ENCODE data around the gene CADPS2. TPM values are rescaled to one million over a fixed set of nuclear protein-coding genes. Genes with fewer than 3 reads are reported as not detected.

Gene CADPS2
- total and polyA plus RNA-seq, 8 donors, result 34.2 to 83.4 (median 64.6) TPM

- no peaks in the 10 kb centered on the region for H3K4me1 ChIP-seq
- no peaks in the 10 kb centered on the region for H3K36me3 ChIP-seq
- no peak for ATAC-seq
- intact Hi-C loops (cut with DNase I), result no loop called here
- H3K9me3 ChIP-seq, result no peaks in the 10 kb centered on the region
- no peak overlapping the region for H3K4me3 ChIP-seq
- no peaks in the 10 kb centered on the region for H3K27me3 ChIP-seq
- TF ChIP-seq CTCF (IDR thresholded peaks at IDR 0.05), result no peak
- H3K27ac ChIP-seq, result no peak overlapping the region
- no peak for DNase-seq
Measured at GRCh38 chr7:122600042-122600441, 286.2 kb downstream of the CADPS2 start.

DNA sequence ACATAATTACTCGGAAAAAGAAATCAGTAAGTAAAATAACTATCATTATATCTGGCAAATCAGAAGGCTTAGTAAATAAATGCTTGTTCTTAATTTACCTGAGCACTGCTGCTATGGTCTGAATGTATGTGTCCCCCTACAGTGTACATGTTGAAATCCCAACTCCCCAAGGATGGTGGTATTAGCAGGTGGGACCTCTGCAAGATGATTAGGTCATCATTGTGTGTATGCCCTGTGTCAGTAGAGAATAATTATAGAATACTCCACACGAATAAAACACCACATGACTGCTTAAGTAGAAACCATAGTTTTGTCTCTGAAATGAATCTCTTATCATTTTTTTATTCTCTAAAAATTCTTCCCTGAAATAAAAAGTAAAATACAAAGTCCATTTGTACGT is 289.0 kb downstream of the CADPS2 start:
- TF ChIP-seq CTCF (IDR thresholded peaks at IDR 0.05), result no peak
- ATAC-seq (no peak), DNase-seq (no peak)
- Histone ChIP-seq H3K36me3 (no peaks in the 10 kb centered on the region), H3K27me3 (no peaks in the 10 kb centered on the region), H3K4me1 (no peaks in the 10 kb centered on the region), H3K9me3 (no peaks in the 10 kb centered on the region), H3K4me3 (no peak overlapping the region), H3K27ac (no peak overlapping the region)
- intact Hi-C loops (cut with DNase I), result no loop called here

DNA sequence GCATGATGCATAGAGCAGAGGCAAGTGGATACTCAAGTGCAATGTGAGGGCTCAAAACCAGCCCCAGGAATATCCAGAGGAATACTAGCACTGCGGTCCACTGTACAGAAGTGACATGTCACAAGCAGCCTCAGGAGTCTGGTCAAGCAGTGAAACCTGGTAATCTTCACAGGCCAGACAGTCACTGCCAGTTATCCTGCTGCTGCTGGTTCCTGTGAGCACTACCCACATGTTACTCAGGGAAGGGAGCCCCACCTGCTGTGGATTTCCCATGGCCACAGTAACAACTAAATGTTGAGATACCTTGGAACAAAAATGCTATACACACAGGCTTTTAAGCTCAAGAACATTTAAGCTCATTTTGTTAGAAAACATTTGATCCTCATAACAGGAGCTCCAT is 290.4 kb downstream of the CADPS2 start:
- H3K36me3 ChIP-seq, result no peaks in the 10 kb centered on the region
- H3K27me3 ChIP-seq, result no peaks in the 10 kb centered on the region
- no peaks in the 10 kb centered on the region for H3K4me1 ChIP-seq
- H3K4me3 ChIP-seq, result no peak overlapping the region
- no peak overlapping the region for H3K27ac ChIP-seq
- DNase-seq, result no peak
- ATAC-seq, result no peak
- no peak for TF ChIP-seq CTCF (IDR thresholded peaks at IDR 0.05)
- intact Hi-C loops (cut with DNase I), result no loop called here
- no peaks in the 10 kb centered on the region for H3K9me3 ChIP-seq

DNA sequence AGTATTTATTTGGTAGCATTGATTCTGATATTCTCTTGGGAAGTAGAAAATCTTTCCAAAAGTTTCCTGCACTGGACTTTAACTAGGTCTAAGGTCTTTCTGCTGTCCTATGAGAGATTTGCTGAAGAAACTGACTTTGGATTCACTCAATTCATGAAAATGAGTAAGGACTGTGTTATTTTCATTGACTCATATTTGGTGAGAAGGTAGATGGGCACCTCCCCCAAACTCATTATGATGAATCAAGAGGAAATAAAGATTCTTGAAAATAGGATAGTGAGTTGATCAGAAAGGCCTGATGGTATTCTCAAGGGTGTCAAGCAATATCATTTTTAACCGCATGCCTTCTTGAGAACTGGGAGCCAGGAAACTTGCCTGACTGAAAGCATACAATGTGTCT is 297.6 kb downstream of the CADPS2 start:
- no peaks in the 10 kb centered on the region for H3K9me3 ChIP-seq
- no peak for ATAC-seq
- H3K4me1 ChIP-seq, result no peaks in the 10 kb centered on the region
- intact Hi-C loops (cut with DNase I), result no loop called here
- no peak overlapping the region for H3K4me3 ChIP-seq
- TF ChIP-seq CTCF (IDR thresholded peaks at IDR 0.05), result no peak
- no peak overlapping the region for H3K27ac ChIP-seq
- no peaks in the 10 kb centered on the region for H3K36me3 ChIP-seq
- no peaks in the 10 kb centered on the region for H3K27me3 ChIP-seq
- DNase-seq, result no peak

DNA sequence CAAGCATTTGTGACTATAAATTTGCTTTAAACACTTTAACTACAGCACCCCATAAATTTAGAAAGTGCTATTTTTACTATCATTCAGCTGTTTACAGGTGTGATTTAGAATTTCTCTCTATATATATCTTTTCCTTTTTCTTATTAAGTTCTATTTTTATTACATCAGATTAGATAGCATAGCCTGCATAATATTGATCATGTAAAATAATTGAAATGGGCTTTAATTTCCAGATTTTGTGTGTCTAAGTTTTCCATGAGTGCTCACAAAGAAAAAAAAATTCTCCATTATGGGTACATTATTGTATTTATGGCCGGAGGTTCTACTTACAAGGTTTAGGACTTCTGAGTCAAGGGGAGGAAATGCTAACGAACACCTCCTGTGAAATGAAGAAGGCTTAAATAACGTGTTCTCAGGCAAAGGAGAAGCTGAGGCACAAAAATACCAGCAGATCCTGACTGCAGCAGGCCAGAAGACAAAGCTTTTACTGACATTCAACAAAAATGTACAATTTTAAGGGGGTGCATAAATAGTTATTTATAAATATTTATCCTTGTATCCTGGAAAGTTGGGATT is 301.5 kb downstream of the CADPS2 start:
- no peak for TF ChIP-seq CTCF (IDR thresholded peaks at IDR 0.05)
- no peak for DNase-seq
- intact Hi-C loops (cut with DNase I), result no loop called here
- Histone ChIP-seq H3K36me3 (no peaks in the 10 kb centered on the region), H3K27me3 (no peaks in the 10 kb centered on the region), H3K4me1 (no peaks in the 10 kb centered on the region), H3K27ac (no peak overlapping the region), H3K4me3 (no peak overlapping the region), H3K9me3 (no peaks in the 10 kb centered on the region)
- ATAC-seq, result no peak
